GM12891 (cell line): ENCODE measurements around the gene RBM38.

ENCODE experiments used
- POLR2A ChIP-seq: IDR thresholded peaks from 2 replicates; pipeline ENCODE4 v1.6.1; 2011; ENCODE audit warnings: low read depth, low read length, control low read depth
- POLR2AphosphoS5 ChIP-seq: IDR thresholded peaks from 2 replicates; pipeline ENCODE4 v1.6.1; 2011; ENCODE audit warnings: low read depth, low read length, control low read depth
- TAF1 ChIP-seq: IDR thresholded peaks from 2 replicates; pipeline ENCODE4 v1.6.1; 2011; ENCODE audit warnings: low read depth, low read length, control low read depth

DNA sequence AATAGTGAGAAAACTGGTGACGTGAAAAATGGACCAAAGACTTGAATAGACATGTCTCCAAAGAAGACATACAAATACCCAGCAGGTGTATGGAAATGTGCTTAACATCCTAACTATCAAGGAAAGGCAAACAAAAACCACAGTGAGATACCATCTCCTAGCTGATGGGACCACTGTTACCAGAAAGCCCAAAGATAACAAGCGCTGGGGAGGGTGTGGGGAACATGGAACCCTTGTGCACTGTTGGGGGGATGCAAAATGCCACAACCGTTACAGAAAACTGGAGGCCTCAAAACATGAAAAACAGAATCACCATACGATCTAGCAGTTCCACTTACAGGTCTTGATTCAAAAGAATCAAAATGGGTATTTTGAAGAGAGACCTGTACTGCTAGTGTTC lies 19.8 kb upstream of the RBM38 start:
- no peak for TF ChIP-seq POLR2A
- TF ChIP-seq TAF1 = no peak
- no peak for TF ChIP-seq POLR2AphosphoS5
